ENCODE measurements around the gene GPR55. TPM values are rescaled to one million over a fixed set of nuclear protein-coding genes. Genes with fewer than 3 reads are reported as not detected.

GPR55 gene
- total RNA-seq, 1 experiment from 2014 or later, result not detected

- H2AFZ ChIP-seq (ENCODE audit: low read length), result no peak overlapping the region
- peak; percentile 39; the same call in 2 of the 3 replicates for TF ChIP-seq CTCF (conservative IDR thresholded peaks at IDR 0.05)
- H4K5ac ChIP-seq (ENCODE audit: insufficient read length, low read depth, low read length), result no peak overlapping the region
- no CpG with 5 or more reads among the region's 11 CpGs for WGBS (ENCODE audit: extremely low coverage, insufficient read length, low lambda C conversion rate)
- H3K79me2 ChIP-seq (ENCODE audit: insufficient read depth, low read length), result no peaks in the 10 kb centered on the region
- no peak overlapping the region for H2BK5ac ChIP-seq (ENCODE audit: insufficient read length, low read length)
- H3K36me3 Mint-ChIP-seq (ENCODE audit: insufficient read depth in 1 of 3, low read depth in 3 of 3), result no peaks in the 10 kb centered on the region; a peak in 1 of 7 replicates
- DNase-seq, result peak; percentile 46
- H3K27ac ChIP-seq (ENCODE audit: insufficient read length, low read depth, low read length), result no peak overlapping the region
- no peaks in the 10 kb centered on the region for H4K20me1 ChIP-seq (ENCODE audit: control insufficient read depth, insufficient read depth, insufficient read length)
- H3K23me2 ChIP-seq (ENCODE audit: insufficient read length, low read depth, low read length, poor library complexity, severe bottlenecking), result no peaks in the 10 kb centered on the region
- H2BK20ac ChIP-seq (ENCODE audit: low read depth, low read length, poor library complexity, severe bottlenecking), result no peak overlapping the region
- no peak overlapping the region for H3K4me3 Mint-ChIP-seq
- no peaks in the 10 kb centered on the region for H3K27me3 ChIP-seq (ENCODE audit: insufficient read depth, low read length)
- H2BK15ac ChIP-seq (ENCODE audit: low read depth, low read length), result no peak overlapping the region
- H3K4me1 Mint-ChIP-seq, result peaks cover 0 to 3% of the 10 kb centered on the region in 2 experiments; a peak in 3 of 4 replicates
- H2AK5ac ChIP-seq (ENCODE audit: insufficient read length, low read length), result no peak overlapping the region
- H3K4me1 ChIP-seq (ENCODE audit: insufficient read depth, low read length), result no peaks in the 10 kb centered on the region
- H3K18ac ChIP-seq (ENCODE audit: insufficient read length, low read depth, low read length), result no peak overlapping the region
- no peak overlapping the region for H4K91ac ChIP-seq (ENCODE audit: insufficient read length, low read depth, low read length)
- no peak overlapping the region for H3K14ac ChIP-seq (ENCODE audit: insufficient read depth, low read length)
- no peak overlapping the region for H3T11ph ChIP-seq (ENCODE audit: low read length)
- H3K27me3 Mint-ChIP-seq (ENCODE audit: low read depth), result peaks cover 4% of the 10 kb centered on the region
- H3K9me3 ChIP-seq (ENCODE audit: control insufficient read depth, low read depth, low read length), result no peaks in the 10 kb centered on the region
- no peaks in the 10 kb centered on the region for H3K79me1 ChIP-seq (ENCODE audit: insufficient read depth, low read depth, low read length, poor library complexity, severe bottlenecking)
- H3K9ac ChIP-seq (ENCODE audit: extremely low read depth, insufficient read length, low read length), result no peak overlapping the region
- no peak overlapping the region for H3K23ac ChIP-seq (ENCODE audit: insufficient read length, low read depth, low read length)
- H3K27ac Mint-ChIP-seq, result no peak overlapping the region
- H3K9me3 Mint-ChIP-seq, result no peaks in the 10 kb centered on the region
- H2BK120ac ChIP-seq (ENCODE audit: low read depth, low read length, poor library complexity, severe bottlenecking), result no peak overlapping the region
- no peak overlapping the region for H3K56ac ChIP-seq (ENCODE audit: insufficient read length, low read depth, low read length)
- no peak overlapping the region for H4K8ac ChIP-seq (replicated peaks; ENCODE audit: insufficient read length, low read depth, low read length)
- no peak overlapping the region for H3K4me2 ChIP-seq (ENCODE audit: insufficient read depth, insufficient read length, low read length)
- H3K4ac ChIP-seq (ENCODE audit: low read depth, low read length), result no peak overlapping the region
- no peak overlapping the region for H2BK12ac ChIP-seq (ENCODE audit: insufficient read length, low read depth, low read length)
These were observed 1.1 kb upstream of the GPR55 start for GRCh38 chr2:230925879-230926765.
